Activated CD4-positive, alpha-beta T cell treated with anti-CD3 and anti-CD28 coated beads, Interleukin-2, amount 50 U/mL, for 4 hours (primary cell): ENCODE results near the gene ZNF536.

Source experiments
- DNase-seq, 2 experiments: peaks; one replicate each; pipeline ENCODE4 v3.0.0-alpha.2; 2020

Gene ZNF536

GRCh38 chr19:30371960-30372824 lies at the start of gene ZNF536:
TSS of gene ZNF536 (plus strand) at chr19:30372384. CDS start at chr19:30443563, 71,179 bp downstream.
- DNase-seq = no peak

GRCh38 chr19:30322641-30323320 lies 49.4 kb upstream of the ZNF536 start:
- no peak for DNase-seq

GRCh38 chr19:30323904-30324303 lies 48.3 kb upstream of the ZNF536 start:
- no peak for DNase-seq

- no peak for DNase-seq
Measured at GRCh38 chr19:30324982-30325381, 47.2 kb upstream of the ZNF536 start.

GRCh38 chr19:30325676-30326392 lies 46.4 kb upstream of the ZNF536 start:
- no peak for DNase-seq

GRCh38 chr19:30326393-30326710 lies 45.8 kb upstream of the ZNF536 start:
- no peak for DNase-seq

GRCh38 chr19:30327331-30327730 lies 44.9 kb upstream of the ZNF536 start:
- no peak for DNase-seq

- no peak for DNase-seq
Measured at GRCh38 chr19:30328096-30328495, 44.1 kb upstream of the ZNF536 start.

GRCh38 chr19:30330266-30330665 lies 41.9 kb upstream of the ZNF536 start:
- no peak for DNase-seq

GRCh38 chr19:30332445-30333234 lies 39.5 kb upstream of the ZNF536 start:
- DNase-seq = no peak

GRCh38 chr19:30333291-30334065 lies 38.7 kb upstream of the ZNF536 start:
- no peak for DNase-seq

- no peak for DNase-seq
Measured at GRCh38 chr19:30334841-30335240, 37.3 kb upstream of the ZNF536 start.

- DNase-seq = no peak
Measured at GRCh38 chr19:30335306-30335886, 36.8 kb upstream of the ZNF536 start.

- no peak for DNase-seq
Measured at GRCh38 chr19:30336290-30336689, 35.9 kb upstream of the ZNF536 start.

GRCh38 chr19:30338041-30338456 lies 34.1 kb upstream of the ZNF536 start:
- no peak for DNase-seq

- DNase-seq = no peak
Measured at GRCh38 chr19:30338878-30339623, 33.1 kb upstream of the ZNF536 start.

GRCh38 chr19:30339624-30340525 lies 32.3 kb upstream of the ZNF536 start:
- no peak for DNase-seq

GRCh38 chr19:30340771-30341561 lies 31.2 kb upstream of the ZNF536 start:
- no peak for DNase-seq
